HG02571 (cell line): ENCODE results near the gene NRP2.

Source experiments
- ATAC-seq: cut with Tn5 transposase; IDR thresholded peaks from one replicate; pipeline ENCODE4 v1.9.1; 2021; ENCODE audit warnings: mild to moderate bottlenecking, moderate library complexity; ENCODE audit not compliant: unreplicated experiment

The NRP2 gene

DNA sequence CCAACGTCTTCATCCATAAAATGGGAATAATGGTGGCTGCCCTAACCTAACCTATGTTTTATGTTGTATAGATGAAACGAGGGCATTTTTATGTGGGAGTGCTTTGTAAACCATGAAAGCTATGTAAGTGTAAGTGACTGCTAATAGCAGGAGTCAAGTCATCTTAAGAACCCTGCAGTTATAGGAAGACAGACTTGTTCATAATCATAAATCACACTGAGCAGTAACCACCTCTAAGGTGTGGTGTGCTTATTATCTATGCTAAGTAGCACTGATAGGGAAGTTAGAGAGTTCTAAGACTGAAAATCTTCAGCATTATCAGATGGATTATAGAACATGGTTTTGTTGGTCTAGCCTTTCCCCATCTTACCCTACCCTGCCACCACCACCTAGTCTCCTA is 24.2 kb upstream of the NRP2 start:
- ATAC-seq: no peak

DNA sequence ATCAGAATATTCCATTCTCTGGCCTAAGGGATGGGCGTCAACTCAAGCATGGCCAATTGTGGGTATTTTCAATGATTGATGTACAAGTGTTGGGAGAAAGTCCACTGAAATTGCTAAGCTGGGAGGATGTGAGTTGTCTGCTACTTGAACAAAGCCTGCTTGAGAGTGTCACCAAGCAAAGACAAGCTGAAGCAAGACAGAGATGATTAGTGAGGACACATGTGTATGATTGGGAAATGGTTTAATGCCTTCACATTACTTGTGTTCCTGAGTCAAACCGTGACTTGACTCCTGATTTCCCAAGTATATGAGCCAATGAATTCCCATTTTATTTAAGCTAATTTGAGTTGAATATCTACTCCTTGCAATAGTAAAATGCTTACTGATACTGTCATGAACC is 23.7 kb upstream of the NRP2 start:
- ATAC-seq: no peak

DNA sequence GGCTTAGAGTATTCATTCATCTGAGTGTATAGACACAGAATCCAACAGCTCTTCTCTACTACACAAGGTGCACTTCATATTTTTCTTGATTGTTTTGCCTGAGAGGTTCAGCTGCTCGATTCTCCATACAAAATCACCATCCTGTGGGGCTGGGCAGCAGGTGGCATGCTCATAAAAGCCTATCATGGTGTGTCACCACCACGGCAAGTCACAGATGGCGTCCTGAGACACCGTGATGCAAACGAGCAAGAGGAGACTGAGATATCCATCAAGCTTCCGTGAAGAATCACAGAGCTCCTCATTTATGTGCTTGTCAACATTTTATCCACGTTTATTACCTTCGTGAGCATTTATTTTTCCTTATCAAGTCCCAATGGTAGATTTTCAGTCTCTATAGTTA is 22.4 kb upstream of the NRP2 start:
- ATAC-seq: no peak

DNA sequence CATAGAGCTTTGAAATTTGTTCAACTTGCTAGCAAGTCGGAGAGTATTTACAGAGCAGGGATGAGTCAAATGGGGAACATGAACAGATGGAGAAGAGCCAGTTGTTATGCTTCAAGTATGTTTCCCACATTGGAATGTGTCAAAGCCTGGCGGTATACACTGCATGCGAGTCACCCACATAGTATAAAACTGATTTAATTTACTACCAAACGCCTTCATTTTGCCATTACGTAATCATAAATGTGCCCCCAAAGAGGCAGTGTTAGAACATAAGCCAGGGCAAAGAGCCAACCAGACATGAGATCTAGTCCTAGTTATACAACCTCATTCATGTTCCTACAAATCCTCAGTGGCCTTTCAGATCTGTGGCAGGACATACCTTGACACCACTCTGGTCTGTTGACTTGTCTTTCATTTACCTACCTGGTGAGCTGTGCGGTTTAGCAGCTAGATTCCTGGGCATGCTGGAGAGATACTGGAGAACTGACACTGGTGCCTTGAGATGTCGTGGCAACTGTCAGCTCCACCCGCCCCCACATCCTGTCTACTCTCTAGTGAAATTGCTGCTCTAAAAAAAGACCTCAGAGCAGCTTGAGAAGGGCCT is 21.7 kb upstream of the NRP2 start:
- no peak for ATAC-seq

DNA sequence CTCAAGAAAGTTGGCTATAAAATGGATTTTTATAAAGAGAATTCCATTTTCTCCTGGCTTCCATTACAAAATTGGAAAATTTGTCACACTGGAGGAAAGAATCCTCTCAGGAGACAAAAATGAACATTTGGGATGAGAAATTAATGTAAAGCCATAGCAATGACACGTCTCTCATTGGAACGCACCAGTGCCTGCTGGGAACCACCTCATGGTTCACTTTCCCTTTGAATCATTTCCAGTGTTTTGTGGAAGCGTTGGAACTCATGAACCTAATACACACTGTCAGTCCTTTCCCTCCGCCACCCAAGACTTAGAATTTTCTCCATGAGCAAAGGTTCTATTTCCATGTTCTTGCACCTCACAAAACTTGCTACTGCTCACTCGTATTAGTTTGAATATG is 21.0 kb upstream of the NRP2 start:
- no peak for ATAC-seq

DNA sequence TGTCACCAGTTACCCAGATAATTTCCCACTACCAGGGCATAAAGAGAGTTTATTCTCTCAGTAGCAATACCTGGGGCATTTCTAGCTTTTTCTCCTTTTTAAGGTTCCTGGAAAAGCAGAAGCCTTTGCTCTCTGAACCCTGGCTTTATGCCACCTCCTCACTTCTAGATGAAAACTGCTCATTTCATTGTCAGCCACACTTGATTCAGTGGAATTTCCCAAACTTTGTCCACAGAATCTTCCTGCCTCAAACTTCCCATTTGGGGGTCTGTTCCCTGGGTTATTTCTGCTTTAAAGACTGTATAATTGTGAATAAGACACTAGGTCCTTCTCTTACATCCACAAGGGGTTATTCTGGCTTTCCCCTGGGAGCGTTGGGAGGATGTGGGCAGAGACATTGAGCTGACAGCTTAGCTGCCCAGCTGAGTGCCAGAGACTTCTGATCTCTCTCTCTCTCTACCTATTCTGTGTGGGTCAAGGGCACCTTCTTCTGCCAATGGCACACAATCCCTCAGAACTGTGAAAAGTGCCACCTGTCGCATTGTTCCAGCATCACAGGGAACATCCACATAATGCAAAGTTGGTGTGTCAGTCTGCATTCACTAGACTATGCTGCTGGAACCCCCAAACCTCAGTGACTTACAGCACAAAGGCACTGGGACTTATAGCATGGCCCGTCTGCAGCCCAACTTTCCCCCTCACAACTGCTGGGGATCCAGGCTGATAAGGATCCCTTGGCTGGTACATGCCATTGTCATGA is 19.9 kb upstream of the NRP2 start:
- no peak for ATAC-seq

DNA sequence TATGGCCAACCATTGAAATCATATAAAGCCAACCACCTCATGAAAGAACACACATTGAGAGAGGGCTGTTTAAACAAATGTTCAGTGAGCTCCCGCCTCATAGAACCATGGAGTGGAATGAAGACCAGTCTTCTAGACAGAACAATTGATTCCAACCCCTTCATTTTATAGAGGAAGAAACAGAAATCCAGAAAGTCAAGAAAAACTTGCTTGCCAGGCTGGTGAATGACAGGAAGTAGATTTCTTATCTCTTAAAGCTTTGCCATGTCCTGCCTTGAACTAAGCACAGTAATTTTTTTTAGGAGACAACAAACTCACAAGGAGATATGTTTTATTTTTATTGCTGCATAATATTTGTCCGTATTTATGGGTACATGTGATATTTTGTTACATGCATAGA is 16.5 kb upstream of the NRP2 start:
- no peak for ATAC-seq

DNA sequence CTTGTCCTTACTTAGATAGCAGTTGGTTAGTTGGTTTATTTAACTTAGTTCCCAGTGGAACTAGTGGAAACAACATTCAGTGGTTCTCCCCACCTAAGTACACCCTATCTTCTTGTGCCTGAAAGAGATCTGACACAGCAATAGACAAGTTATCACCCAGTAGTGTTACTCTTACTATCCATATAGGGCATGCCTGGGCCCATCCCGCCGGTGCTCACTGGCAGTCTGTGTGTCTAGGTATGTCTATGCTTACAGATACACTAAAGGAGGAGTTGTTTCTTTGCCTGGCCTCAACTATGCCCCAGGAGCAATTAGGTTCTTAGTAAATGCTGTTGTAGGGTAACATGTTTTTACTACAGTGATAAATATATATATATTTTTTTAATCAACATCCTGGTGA is 12.0 kb upstream of the NRP2 start:
- ATAC-seq: no peak

DNA sequence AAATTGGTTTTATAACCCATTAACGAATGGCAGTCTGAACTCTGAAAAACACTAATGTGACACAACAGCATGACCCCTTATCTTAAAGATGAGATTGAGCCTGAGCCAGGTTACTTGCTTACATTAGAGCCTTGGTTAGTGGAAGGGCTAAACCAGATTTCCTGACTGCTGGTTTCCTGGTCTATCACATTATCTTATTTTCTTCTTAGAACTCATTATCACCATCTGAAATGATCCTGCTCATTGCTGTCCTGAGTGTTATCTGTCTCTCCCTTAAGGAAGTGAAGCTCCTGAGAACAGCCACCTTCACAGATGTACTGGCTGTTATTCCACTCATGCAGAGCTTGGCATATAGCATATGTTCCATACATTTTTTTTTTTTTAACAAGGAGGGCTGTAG is 9.0 kb upstream of the NRP2 start:
- no peak for ATAC-seq

DNA sequence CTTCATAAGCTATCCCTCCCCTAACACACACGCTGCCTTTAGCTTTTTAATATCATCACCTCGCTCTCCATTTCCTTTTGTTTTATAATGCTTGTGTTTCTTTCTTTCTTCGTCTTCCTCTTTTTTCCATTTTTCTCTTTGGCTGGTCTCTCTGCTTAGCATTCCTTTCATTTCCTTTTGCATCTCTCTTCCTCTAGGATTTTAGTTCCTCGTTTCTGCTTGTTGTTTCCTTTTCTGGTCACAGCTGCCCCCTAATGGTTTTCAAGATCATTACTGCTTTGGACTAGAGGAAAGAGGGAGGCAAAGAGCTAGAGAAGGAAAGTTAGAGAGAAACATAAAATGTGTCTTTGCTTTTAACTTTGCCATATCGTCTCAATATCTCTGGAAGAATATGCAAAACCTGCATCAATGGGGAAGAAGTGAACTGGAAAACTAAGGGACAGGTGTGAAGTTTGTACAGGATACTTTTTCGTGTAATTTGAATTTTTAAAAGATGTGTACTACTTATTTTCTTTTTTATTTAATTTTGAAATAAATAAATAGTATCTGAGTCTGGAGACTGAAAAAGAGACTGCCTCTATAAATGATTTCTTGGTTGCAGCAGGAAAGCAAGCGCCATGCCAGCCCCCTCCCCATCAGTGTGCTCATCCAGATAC is 6.3 kb upstream of the NRP2 start:
- ATAC-seq: no peak

DNA sequence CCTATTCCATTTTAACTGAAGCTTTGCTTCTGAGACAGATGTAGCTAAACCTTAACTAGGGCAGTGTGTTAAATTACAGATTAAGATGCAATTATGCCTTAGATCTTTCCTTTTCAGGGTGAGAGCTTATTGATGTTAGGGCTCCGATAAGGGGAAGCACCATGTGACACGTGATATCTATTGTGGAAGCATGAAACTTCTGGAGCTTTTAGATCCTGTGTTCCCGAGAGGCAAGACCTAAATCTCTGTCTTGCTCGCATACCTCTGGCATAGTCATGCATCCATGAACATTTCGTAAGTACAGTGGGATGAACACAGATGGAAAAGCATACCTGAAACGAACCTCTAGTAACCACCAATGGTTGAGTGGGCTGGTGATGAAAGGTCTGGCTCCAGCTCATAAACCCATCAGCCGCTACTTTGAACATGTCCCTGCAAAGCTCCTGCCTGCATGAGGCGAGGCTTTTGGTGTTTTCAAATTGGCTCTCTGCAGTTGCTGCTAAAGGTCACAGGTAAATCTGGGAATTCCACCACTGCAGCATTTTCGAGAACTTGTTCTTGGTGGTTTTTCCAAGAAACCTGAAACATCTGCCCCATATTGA is 3.7 kb upstream of the NRP2 start:
- ATAC-seq: no peak

DNA sequence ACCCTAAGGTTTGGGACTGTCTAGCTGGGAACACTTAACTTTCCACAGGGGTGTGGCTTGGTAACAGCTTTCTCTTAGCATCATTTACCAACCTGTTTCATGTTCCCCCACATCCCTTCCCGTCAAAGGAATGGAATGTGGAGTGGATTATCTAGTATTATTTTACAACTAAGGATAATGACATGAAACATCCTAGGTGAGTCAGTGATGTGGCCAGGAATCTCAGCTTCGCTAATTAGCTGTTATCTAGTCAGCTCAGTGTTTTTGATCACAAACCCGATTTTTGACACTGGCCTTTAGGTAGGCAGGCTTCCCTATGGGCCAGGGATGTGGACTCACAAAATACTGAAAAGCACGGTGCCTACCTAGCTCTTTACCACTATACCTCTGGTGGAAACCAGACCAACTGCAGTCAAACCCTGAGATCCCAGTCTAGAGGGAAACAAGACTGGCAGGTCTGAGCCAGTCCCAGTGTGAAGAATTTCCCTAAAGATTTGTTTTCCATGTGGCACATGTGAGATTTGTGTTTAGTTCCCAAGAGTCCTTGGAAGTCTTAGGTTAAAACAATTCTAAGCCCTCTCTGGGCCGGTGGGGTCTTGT is 2.8 kb upstream of the NRP2 start:
- ATAC-seq: no peak

DNA sequence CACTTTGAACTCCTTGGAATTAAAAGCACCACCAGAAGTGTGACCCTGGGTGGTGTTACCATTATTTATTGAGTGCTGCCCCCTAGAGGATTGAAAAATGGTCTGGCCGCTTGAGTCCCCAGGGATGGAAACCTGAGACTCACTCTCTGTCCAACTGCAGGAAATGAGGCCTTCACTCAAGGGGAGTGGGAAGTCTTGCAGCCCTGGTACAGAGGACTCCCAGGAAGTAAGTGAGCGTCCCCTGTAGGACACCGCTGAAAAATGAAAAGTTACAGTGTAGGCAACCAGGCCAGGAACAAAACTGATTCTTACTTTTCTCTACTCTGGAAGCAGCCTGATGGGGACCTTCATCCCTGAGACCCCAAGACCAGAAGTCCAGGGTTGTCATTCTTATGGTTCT is 2.2 kb upstream of the NRP2 start:
- ATAC-seq: no peak

DNA sequence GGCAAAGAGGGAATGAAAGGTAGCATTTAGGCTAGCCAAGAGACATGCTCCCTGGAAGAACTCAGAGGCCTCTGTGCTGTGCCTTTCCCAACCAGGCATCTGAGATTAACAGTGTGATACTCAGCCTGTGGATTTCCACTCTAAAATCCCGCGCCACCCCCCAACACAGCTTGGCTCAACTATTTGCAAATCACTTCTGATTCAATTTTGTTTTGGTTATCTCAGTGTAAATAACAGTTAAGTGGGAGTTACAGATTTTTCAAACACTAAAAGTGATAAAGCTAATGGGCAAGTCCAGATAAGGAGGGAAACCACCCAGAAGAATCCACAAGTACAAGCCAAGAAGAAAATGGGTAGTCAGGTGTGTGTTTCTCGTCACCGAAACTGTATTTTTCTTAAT is 1.4 kb upstream of the NRP2 start:
- no peak for ATAC-seq

DNA sequence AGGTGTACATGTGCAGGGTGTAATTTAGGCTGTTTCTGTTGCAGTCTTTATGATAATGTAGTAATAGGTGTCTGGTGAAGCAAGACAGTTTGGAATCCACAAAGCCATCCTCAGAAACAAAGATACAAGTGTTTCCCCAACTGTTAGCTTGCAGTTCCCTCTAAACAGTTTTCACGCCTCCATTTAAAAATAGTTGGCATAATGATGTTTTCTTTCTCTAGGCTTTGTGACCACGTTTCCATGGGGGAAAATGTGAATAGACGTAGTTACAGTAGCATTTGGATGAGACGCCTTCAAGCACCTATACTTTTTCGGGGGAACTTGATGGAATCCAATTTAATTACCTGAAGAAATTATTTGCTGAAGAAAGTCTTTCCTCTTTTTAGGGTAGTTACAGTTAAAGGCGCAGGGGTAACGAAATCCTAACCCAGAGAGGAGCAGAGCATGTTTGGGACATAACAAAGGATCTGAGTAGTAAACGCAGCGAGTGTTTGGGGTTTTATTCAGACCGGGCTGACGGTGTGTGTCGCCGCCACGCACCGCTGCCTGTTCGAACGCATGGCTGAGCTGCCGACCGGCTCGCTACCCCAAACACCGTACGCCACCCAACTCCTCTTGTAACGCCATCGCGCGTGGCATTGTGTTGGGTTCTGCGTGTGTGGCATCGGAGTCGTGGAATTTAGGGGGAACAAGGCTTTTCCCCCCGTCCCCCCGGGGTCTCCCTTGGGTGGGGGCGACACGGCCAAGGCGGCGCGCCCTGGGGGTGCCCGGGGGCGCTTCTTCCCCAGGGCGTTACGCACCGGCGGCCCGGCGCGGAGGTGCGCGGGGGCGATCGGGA is 681 bp upstream of the NRP2 start:
- no peak for ATAC-seq

DNA sequence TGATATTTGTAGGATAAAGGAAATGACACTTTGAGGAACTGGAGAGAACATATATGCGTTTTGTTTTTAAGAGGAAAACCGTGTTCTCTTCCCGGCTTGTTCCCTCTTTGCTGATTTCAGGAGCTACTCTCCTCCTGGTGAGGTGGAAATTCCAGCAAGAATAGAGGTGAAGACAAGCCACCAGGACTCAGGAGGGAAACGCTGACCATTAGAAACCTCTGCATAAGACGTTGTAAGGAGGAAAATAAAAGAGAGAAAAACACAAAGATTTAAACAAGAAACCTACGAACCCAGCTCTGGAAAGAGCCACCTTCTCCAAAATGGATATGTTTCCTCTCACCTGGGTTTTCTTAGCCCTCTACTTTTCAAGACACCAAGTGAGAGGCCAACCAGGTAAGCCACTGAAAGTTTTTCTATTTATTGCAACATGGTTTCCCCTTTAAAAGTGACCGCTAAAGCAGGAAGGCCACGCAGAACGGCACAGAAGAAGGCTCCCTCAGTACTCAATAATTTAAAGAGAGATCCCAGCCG is 735 bp downstream of the NRP2 start:
- no peak for ATAC-seq

DNA sequence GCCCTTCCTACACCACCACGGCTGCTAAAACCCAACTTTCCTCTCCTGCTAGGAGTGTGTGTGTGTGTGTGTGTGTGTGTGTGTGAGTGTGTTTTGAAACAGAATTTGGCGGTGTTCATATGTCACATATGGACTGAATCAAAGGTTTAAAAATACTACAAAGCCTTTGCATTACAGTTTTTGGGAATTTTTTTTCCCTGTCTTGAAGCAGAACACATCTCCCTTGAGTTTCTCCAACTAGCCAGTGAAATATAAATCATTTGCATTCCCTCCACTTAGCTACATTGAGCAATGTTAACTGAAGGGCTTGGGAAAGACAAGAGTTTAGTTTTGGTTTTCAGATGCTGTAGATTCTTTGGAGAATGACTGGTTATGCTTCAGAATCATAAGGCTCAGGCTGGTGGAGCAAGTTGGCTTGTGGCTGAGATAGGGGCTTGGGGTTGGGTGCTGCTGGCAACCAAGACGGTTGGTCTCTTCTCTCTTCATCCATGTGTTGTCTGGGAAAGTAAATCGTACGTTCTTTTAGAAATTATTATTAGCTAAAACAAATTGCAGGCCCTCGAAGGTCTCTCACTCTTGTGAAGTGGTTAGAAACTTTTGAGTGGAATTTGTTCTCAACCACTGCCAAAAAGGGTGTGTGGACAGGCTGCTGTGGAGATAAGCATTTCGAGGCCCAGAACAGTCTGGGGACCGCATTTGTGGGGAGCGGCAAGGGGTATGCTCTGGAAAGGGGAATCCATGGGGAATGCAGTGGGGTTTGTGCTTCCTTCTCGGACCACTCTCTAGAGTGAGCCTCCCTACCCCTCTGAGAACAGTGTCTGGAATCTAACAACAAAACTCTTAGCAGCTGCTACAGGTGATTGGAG is 1.4 kb downstream of the NRP2 start:
- no peak for ATAC-seq

DNA sequence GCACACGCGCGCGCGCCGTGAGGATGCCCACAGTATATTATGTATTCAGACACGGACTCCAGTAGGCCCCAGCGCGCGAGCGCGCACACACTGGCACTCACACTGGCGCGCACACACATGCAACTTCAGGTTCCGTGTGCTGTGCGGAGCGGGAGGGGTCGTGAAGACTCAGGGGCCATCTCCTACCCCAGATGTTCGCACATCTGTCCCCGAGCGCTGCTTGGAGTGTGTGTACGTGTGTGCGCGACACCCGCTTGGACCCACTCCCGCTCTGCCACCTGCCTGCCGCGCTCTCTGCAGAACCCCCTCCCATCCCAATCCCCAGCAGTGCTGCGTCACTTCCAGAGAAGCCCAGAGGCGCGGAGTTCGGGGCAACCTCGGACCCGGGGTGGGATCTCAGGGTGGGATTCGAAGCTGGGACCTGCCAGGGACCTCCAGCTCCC is 2.6 kb downstream of the NRP2 start:
- no peak for ATAC-seq

DNA sequence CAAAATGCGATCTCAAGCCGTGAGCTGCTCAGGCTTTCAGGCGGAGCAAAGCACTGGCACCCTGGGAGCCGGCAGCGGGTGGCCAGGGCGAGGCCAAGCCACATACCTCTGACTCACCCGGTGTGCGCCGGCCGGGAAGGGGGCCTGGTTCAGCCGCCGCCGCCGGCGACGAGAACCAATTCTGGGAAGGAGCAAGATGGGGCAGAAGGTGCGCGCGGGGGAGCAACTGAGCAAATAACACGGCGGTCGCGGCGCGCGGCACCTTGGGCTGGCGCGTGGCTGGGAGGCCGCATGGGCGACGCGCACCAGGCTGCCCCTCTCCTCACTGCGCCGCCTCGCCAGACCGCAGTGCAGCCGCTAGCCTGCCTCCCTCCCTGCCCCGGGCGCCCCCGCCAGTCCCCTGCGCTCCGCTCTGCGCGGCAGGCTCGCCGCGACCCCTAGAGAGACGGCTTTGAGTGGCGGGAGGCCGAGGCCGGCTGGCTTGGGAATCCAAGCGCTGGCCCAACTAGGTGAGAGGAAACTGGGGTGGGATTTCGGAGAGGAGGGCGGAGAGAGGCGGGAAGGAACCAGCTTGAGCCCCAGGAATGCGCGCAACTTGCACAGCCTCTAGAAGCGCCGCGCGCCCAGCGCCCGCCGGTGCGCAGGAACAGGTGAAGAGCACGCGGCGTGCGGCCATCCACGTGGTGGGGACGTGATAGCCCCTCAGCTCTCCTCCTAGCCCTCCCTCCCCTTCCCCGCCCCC is 3.2 kb downstream of the NRP2 start:
- no peak for ATAC-seq
